SK-N-MC (cell line): ENCODE data around the gene HIVEP2.
A peak's percentile ranks its signal among the peaks of the same experiment; 100 is the strongest.

ENCODE experiments used
- DNase-seq: peaks from one replicate; pipeline ENCODE4 v3.0.0-alpha.2; 2011; ENCODE audit warnings: low read depth, low spot score
- H3K27ac ChIP-seq: fragments of 200-600 bp; sonication (generic); 2 replicates; pipeline ENCODE4 v1.5.1; 2016; ENCODE audit warnings: mixed run types
- H3K36me3 ChIP-seq: fragments of 200-600 bp; sonication (generic); 2 replicates; pipeline ENCODE4 v1.6.1; 2017; ENCODE audit warnings: antibody characterized with exemption, low read length, mixed read lengths; ENCODE audit not compliant: insufficient read depth
- H3K4me3 ChIP-seq: fragments of 200-600 bp; sonication (generic); 2 replicates; pipeline ENCODE4 v1.5.1; 2016
- H3K9ac ChIP-seq: fragments of 200-600 bp; sonication (generic); 2 replicates; pipeline ENCODE4 v1.8.0; 2017; ENCODE audit warnings: mixed run types, mixed read lengths; ENCODE audit not compliant: insufficient read length
- H3K9me3 ChIP-seq: fragments of 200-600 bp; sonication (generic); 2 replicates; pipeline ENCODE4 v1.6.1; 2017; ENCODE audit warnings: low read depth, mild to moderate bottlenecking, antibody characterized with exemption, low read length, moderate library complexity, mixed read lengths
- EZH2 ChIP-seq: fragments of 200-600 bp; sonication (generic); IDR thresholded peaks from one replicate; pipeline ENCODE4 v1.6.1; 2017; ENCODE audit warnings: antibody characterized with exemption
- FOXP2 ChIP-seq: optimal IDR thresholded peaks from 2 replicates; pipeline ENCODE3; 2011; ENCODE audit warnings: mild to moderate bottlenecking, moderate library complexity; ENCODE audit not compliant: insufficient read depth; ENCODE audit errors: extremely low read length, control extremely low read depth
- POLR2AphosphoS5 ChIP-seq: IDR thresholded peaks from 2 replicates; pipeline ENCODE4 v1.6.1; 2012; ENCODE audit warnings: mild to moderate bottlenecking, low read depth, low read length, borderline replicate concordance

HIVEP2 gene

DNA sequence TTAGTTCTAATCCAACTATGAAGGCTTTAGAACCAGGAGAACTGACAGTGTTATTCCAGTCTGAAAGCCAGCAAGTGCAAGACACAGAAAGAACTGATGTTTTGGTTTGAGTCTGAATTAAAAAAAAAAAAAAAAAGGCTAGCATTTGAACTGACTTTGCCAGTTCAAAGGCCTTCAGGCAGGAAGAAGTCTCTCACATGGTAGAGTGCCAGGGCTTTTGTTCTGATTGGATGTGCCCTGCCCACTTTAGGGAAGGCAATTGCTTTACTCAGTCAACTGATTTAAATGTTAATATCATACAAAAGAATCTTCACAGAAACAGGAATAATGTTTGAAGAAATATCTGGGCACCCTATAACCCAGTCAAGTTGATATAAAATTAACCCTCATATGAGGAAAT lies 212.2 kb downstream of the HIVEP2 start:
- Histone ChIP-seq H3K9me3 (no peaks in the 10 kb centered on the region), H3K9ac (no peak overlapping the region), H3K36me3 (no peaks in the 10 kb centered on the region), H3K27ac (no peak overlapping the region), H3K4me3 (no peak overlapping the region)
- no peak for TF ChIP-seq POLR2AphosphoS5
- no peak for TF ChIP-seq EZH2
- TF ChIP-seq FOXP2 = no peak
- DNase-seq = no peak

DNA sequence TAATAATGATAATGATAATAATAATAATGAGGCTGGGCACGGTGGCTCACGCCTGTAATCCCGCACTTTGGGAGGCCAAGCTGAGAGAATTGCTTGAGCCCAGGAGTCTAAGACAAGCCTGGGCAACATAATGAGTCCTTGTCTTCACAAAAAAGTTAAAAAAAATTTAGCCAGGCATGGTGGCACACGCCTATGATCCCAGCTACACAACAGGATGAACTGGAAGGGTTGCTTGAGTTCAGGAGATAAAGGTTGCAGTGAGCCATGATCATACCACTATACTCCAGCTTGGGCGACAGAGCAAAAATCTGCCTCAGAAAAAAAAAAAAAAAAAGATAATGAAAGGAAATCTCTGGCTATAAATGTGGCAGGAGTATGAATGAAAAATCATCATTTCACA lies 213.4 kb downstream of the HIVEP2 start:
- no peak for DNase-seq
- Histone ChIP-seq H3K27ac (no peak overlapping the region), H3K36me3 (no peaks in the 10 kb centered on the region), H3K9ac (no peak overlapping the region), H3K9me3 (no peaks in the 10 kb centered on the region), H3K4me3 (no peak overlapping the region)
- TF ChIP-seq EZH2 (no peak), FOXP2 (no peak), POLR2AphosphoS5 (no peak)

DNA sequence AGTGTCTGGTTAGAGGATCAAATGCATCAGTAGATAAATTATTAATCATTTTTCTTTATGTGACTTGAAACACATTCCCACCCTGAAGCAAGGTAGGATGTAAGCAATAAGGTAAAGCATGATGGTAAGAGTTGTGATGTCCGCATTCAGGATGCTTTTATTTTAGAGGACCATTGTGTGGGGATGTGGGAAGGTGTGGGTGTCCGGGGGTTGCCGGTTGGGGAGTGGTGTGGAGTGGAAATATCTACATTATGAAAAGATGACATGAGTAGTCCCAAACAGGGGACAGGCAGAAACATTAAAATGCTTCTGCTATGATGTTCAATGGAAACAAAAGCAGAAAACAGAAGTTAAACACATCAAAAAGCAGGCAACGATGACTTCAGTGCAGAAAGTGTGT lies 215.4 kb downstream of the HIVEP2 start:
- Histone ChIP-seq H3K9ac (no peak overlapping the region), H3K4me3 (no peak overlapping the region), H3K27ac (no peak overlapping the region), H3K9me3 (no peaks in the 10 kb centered on the region), H3K36me3 (no peaks in the 10 kb centered on the region)
- no peak for TF ChIP-seq POLR2AphosphoS5
- TF ChIP-seq FOXP2 = no peak
- no peak for TF ChIP-seq EZH2
- no peak for DNase-seq

DNA sequence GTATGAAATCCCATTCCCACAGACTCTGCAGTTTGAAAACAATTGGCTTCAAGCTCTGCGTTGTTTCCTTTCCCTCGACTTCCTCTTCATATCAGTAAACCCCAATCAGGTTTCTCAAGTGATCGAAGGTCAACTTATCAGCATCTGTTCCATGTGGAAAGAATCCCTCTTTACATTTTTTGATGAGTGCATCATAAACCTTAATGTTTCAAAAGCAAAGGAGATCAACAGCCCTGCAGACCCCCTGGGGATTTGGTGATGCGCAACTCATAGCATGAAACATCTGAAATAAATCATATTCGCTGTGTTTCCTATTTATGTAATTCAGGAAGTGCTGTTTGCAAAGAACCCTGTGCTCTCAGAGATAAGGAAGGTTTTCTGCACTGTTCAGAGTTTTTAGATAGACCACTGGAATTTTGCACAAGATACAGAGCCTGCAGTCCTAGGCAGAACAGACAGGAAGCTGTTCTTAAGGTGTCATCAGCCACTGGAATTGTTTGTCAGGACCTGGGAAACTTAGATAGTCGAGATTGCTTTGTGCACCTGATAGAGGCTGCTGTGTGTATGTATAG lies 216.0 kb downstream of the HIVEP2 start:
- H3K27ac ChIP-seq = peak overlapping the region; percentile 42; the same call in 1 of the 2 replicates
- TF ChIP-seq POLR2AphosphoS5 (no peak), FOXP2 (no peak), EZH2 (no peak)
- peak overlapping the region; percentile 68 for H3K4me3 ChIP-seq
- no peaks in the 10 kb centered on the region for H3K9me3 ChIP-seq
- no peak overlapping the region for H3K9ac ChIP-seq
- peak; percentile 92 for DNase-seq
- no peaks in the 10 kb centered on the region for H3K36me3 ChIP-seq

DNA sequence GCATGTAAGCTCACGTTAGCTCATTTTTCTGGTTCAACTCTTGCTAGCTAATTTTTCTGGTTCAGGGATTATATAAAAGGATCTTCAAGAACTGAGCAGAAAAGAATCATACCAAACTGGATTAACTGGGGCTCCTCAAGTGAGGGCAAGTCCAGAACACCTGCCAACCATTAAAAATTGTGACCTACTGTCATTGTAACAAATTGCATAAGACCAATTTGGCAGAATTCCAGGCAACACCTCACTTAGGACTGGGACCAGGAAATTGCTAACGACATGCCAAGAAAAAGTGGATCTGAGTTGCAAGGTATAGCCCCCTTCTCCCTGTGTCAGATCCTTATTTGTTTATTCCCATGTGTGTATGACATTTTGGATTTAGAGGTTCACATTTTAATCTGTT lies 216.6 kb downstream of the HIVEP2 start:
- Histone ChIP-seq H3K9ac (no peak overlapping the region), H3K9me3 (no peaks in the 10 kb centered on the region), H3K27ac (peak overlapping the region; percentile 46; the same call in 1 of the 2 replicates), H3K36me3 (no peaks in the 10 kb centered on the region), H3K4me3 (peak overlapping the region; percentile 68)
- TF ChIP-seq EZH2 = no peak
- TF ChIP-seq FOXP2 = no peak
- TF ChIP-seq POLR2AphosphoS5 = no peak
- DNase-seq = no peak

DNA sequence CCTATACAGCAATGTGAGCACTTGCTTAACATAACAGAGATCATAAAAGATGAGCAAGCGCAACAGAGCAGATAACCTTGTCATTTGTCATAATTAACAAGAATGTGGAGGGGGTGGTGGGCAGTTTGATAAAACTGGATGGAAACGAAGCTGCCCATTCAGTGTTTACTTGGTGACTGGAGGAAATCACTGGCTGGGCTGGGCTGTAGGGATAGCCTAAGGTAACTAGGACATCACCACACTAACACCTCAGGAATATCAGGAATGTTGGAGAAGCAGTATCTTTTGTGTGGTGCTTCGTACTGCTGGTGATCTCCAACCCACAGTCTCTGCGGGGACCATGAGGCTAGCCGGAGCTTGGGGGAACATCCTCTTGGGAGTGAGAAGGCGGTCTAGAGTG lies 218.4 kb downstream of the HIVEP2 start:
- Histone ChIP-seq H3K9ac (no peak overlapping the region), H3K36me3 (no peaks in the 10 kb centered on the region), H3K9me3 (no peaks in the 10 kb centered on the region), H3K27ac (no peak overlapping the region), H3K4me3 (no peak overlapping the region)
- TF ChIP-seq FOXP2 (no peak), EZH2 (no peak), POLR2AphosphoS5 (no peak)
- DNase-seq = no peak

DNA sequence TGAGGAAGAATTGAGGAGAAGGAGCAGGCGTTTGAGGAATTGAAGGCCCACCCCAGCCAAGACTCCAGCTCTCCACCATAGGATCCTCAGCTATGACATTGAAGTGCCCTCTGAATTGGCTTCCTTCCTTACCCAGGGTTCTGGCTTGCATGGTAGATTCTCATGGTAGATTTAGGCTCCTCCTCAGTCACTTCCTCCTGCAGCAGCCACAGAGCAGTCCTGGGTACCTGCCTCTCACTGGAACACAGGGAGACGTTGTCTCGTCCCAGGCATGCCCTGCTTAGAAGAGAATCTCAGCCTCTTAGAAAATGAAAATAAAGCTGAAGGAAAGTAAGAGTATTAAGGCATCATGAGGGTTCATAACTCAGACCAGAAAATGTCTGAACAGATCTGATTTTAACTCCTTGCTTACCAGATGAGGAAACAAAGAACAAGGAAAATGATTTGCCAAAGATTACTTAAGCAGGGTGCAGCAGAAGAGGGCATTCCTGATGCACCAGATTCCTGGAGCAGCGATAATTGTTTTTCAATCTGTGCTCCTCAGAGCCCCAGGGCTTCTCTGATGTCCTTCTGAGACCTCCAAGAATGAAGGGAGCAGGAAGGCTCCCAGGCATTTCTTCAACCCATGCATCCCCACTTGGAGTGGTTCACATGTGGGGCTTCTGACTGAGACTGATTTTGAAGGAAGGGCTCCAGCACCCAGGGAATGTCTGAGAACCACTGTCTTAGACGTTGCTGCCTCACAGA lies 219.8 kb downstream of the HIVEP2 start:
- TF ChIP-seq FOXP2 (no peak), POLR2AphosphoS5 (no peak), EZH2 (no peak)
- Histone ChIP-seq H3K9me3 (no peaks in the 10 kb centered on the region), H3K4me3 (no peak overlapping the region), H3K36me3 (no peaks in the 10 kb centered on the region), H3K9ac (no peak overlapping the region), H3K27ac (no peak overlapping the region)
- DNase-seq = no peak

DNA sequence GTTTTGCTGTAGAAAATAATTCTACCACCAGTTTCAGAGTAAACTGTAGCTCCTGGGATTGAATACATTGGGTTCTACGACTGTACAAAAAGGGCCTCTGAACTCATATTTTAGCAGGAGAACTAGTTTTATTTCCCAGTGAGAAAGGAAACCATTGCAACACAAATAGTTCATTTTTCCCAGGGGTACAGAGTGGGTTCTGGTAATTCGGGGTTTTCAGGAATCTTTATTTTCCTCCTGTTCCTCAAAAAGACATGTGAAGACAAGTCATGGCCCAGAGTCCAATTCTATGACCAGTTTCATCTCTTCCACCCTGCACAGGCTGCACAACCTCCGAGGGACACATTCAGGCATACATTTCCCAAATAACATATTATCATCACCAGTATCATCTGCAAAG lies 222.1 kb downstream of the HIVEP2 start:
- no peak overlapping the region for H3K27ac ChIP-seq
- TF ChIP-seq FOXP2 = no peak
- no peak for TF ChIP-seq EZH2
- no peak for TF ChIP-seq POLR2AphosphoS5
- no peaks in the 10 kb centered on the region for H3K9me3 ChIP-seq
- DNase-seq = no peak
- no peaks in the 10 kb centered on the region for H3K36me3 ChIP-seq
- no peak overlapping the region for H3K4me3 ChIP-seq
- no peak overlapping the region for H3K9ac ChIP-seq

DNA sequence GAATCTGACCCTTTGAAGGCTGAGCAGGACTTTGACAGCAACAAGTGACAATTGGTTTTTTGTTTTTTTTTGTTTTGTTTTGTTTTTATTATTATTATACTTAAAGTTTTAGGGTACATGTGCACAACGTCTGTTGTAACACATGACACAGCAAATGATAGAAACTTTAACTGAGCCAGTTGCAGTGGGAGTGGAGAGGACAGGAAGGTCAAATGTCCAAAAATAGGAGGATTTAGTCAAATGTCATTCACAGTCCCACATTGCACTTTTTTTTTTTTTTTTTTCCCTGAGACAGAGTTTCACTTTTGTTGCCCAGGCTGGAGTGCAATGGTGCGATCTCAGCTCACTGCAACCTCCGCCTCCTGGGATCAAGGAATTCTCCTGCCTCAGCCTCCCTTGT lies 223.0 kb downstream of the HIVEP2 start:
- no peak for DNase-seq
- H3K27ac ChIP-seq = no peak overlapping the region
- H3K4me3 ChIP-seq = no peak overlapping the region
- TF ChIP-seq POLR2AphosphoS5 (no peak), EZH2 (no peak), FOXP2 (no peak)
- H3K9me3 ChIP-seq = no peaks in the 10 kb centered on the region
- no peaks in the 10 kb centered on the region for H3K36me3 ChIP-seq
- no peak overlapping the region for H3K9ac ChIP-seq
